ENCODE data around the gene PCDH12. TPM values are rescaled to one million over a fixed set of nuclear protein-coding genes. Genes with fewer than 3 reads are reported as not detected.

The PCDH12 gene
- total RNA-seq, 1 experiment from 2014 or later = 0.02 TPM

- no peak for TF ChIP-seq RAD21 (IDR thresholded peaks at IDR 0.05; ENCODE audit: low read depth)
Observed at GRCh38 chr5:141963701-141964100, 5.7 kb upstream of the PCDH12 start (continued).

- Histone ChIP-seq H3K9ac (ENCODE audit: low read length) (no peak overlapping the region), H3K36me3 (ENCODE audit: control insufficient read depth in 1 of 2, insufficient read depth in 2 of 2, low read length in 2 of 2) (no peaks in the 10 kb centered on the region), H3K27me3 (ENCODE audit: insufficient read depth, low read length) (no peaks in the 10 kb centered on the region), H3K27ac (ENCODE audit: low read depth, low read length) (no peak overlapping the region), H3K79me2 (ENCODE audit: insufficient read depth, low read length) (no peaks in the 10 kb centered on the region), H3K4me3 (replicated peaks in 1 of 2; ENCODE audit: low read depth in 1 of 2, low read length in 2 of 2) (no peak overlapping the region), H3K4me1 (ENCODE audit: control insufficient read depth in 1 of 2, insufficient read depth in 2 of 2, low read length in 2 of 2) (peaks cover 0 to 10% of the 10 kb centered on the region in 2 experiments; a peak in 1 of 4 replicates), H3K4me2 (ENCODE audit: low read length) (no peak overlapping the region), H4K20me1 (ENCODE audit: insufficient read depth) (no peaks in the 10 kb centered on the region), H3K9me3 (ENCODE audit: control insufficient read depth in 1 of 2, insufficient read depth in 1 of 2, low read depth in 1 of 2, low read length in 2 of 2) (no peaks in the 10 kb centered on the region), H2AFZ (ENCODE audit: low read depth, low read length, poor library complexity, severe bottlenecking) (peak overlapping the region; percentile 17), H3K9me2 (ENCODE audit: insufficient read depth) (no peaks in the 10 kb centered on the region)
- ATAC-seq (no peak), DNase-seq (ENCODE audit: low read depth, low spot score) (no peak)
- ChIA-PET CTCF (interaction anchor here (0.6 to 3.2 kb wide), 24 partner anchors 8 to 369 kb away, joined by 3 to 79 read pairs (median 6); partner anchors contain the start of genes DELE1, HDAC3, PCDH1 and RELL2), POLR2A (interaction anchor here (0.7 to 2.2 kb wide), 3 partner anchors 8 to 269 kb away, joined by 3 to 12 read pairs (median 5); partner anchors contain the start of gene RNF14), RAD21 (ENCODE audit: low non-redundant PET in 1 of 2, low total read pairs in 2 of 2, uncharacterized antibody in 2 of 2, unreplicated experiment in 2 of 2) (interaction anchor here (0.9 to 2.7 kb wide), 7 partner anchors 9 to 269 kb away, joined by 3 to 19 read pairs (median 6); partner anchors contain the start of genes DELE1 (in 1 of the 2) and PCDH1 (in 1 of the 2))
- BruUV-seq (replicated peaks) = no TSS peak
- no peak for TF ChIP-seq ATF3 (IDR thresholded peaks at IDR 0.05)
- no peak for TF ChIP-seq EGR1 (IDR thresholded peaks at IDR 0.05; ENCODE audit: low read depth)
- no peak for TF ChIP-seq POLR2A (IDR thresholded peaks at IDR 0.05; ENCODE audit: borderline replicate concordance, extremely low read depth, insufficient read depth, insufficient read length)
- no peak for TF ChIP-seq CEBPB (IDR thresholded peaks at IDR 0.05; ENCODE audit: low read depth)
- no peak for TF ChIP-seq REST (IDR thresholded peaks at IDR 0.05; ENCODE audit: low read depth)
- no peak for TF ChIP-seq ELF1 (IDR thresholded peaks at IDR 0.05; ENCODE audit: borderline replicate concordance, low read depth)
- no peak for TF ChIP-seq CTCF (IDR thresholded peaks at IDR 0.05 in 2 of 3, conservative IDR thresholded peaks at IDR 0.05 in 1 of 3; ENCODE audit: borderline replicate concordance in 1 of 3, insufficient read depth in 1 of 3, low read depth in 2 of 3, low read length in 2 of 3)
- TF ChIP-seq SRF (IDR thresholded peaks at IDR 0.05; ENCODE audit: low read depth) = no peak
- TF ChIP-seq TCF7L2 (IDR thresholded peaks at IDR 0.05; ENCODE audit: borderline replicate concordance, extremely low read depth, insufficient read depth, insufficient read length) = no peak
- TF ChIP-seq RAD21 (IDR thresholded peaks at IDR 0.05; ENCODE audit: low read depth) = no peak
- TF ChIP-seq FOSL1 (IDR thresholded peaks at IDR 0.05; ENCODE audit: low read depth) = no peak
- TF ChIP-seq EZH2phosphoT487 (IDR thresholded peaks at IDR 0.05; ENCODE audit: borderline replicate concordance) = no peak
- TF ChIP-seq EZH2 (IDR thresholded peaks at IDR 0.05) = no peak
- no peak for TF ChIP-seq ZNF274 (IDR thresholded peaks at IDR 0.05; ENCODE audit: low read depth, low read length)
- TF ChIP-seq CBX3 (IDR thresholded peaks at IDR 0.05; ENCODE audit: low read depth) = no peak
- no peak for TF ChIP-seq JUND (IDR thresholded peaks at IDR 0.05)
- no peak for TF ChIP-seq SP1 (IDR thresholded peaks at IDR 0.05; ENCODE audit: low read depth)
- intact Hi-C loops (cut with micrococcal nuclease) = no loop called here
Observed at GRCh38 chr5:141961466-141961865, 3.5 kb upstream of the PCDH12 start.

Measured in HCT116 (cell line).